OCI-LY3 (cell line): ENCODE results near the gene AGO3.

Experiments
- H2AFZ ChIP-seq: fragments of 200-600, 300-600 bp; shearing (Covaris generic); 2 replicates; pipeline ENCODE4 v1.6.0; 2014; ENCODE audit warnings: antibody characterized with exemption, low read depth, low read length
- H3K27ac ChIP-seq: fragments of 200-600, 300-600 bp; sonication (generic); 2 replicates; pipeline ENCODE4 v1.5.1; 2014; ENCODE audit warnings: mild to moderate bottlenecking, low read length, moderate library complexity, mixed read lengths
- H3K27me3 ChIP-seq: fragments of 200-600, 300-600 bp; sonication (generic); 2 replicates; pipeline ENCODE4 v1.6.1; 2014; ENCODE audit warnings: low read depth, low read length, mixed read lengths
- H3K36me3 ChIP-seq: fragments of 200-600, 300-600 bp; sonication (generic); replicated peaks from 2 replicates; pipeline ENCODE3; 2014; ENCODE audit warnings: low read depth, low read length, mixed read lengths
- H3K4me1 ChIP-seq: fragments of 300-600, 200-600 bp; sonication (generic); 2 replicates; pipeline ENCODE4 v1.6.1; 2014; ENCODE audit warnings: low read length, mixed read lengths
- H3K4me2 ChIP-seq: fragments of 200-600, 300-600 bp; sonication (generic); 2 replicates; pipeline ENCODE4 v1.6.1; 2014; ENCODE audit warnings: low read length, mixed read lengths
- H3K4me3 ChIP-seq: fragments of 300-600, 200-600 bp; sonication (generic); 2 replicates; pipeline ENCODE4 v1.5.1; 2014; ENCODE audit warnings: antibody characterized with exemption, mild to moderate bottlenecking, low read length, moderate library complexity
- H3K79me2 ChIP-seq: fragments of 300-600, 200-600 bp; shearing (Covaris generic); 2 replicates; pipeline ENCODE4 v1.6.1; 2014; ENCODE audit warnings: mild to moderate bottlenecking, low read length, mixed read lengths
- H3K9ac ChIP-seq: fragments of 300-600, 200-600 bp; shearing (Covaris generic); 2 replicates; pipeline ENCODE4 v1.6.0; 2014; ENCODE audit warnings: mild to moderate bottlenecking, low read length, moderate library complexity
- H3K9me3 ChIP-seq: fragments of 200-600, 300-600 bp; shearing (Covaris generic); 2 replicates; pipeline ENCODE4 v1.6.1; 2014; ENCODE audit warnings: low read length, mixed read lengths; ENCODE audit not compliant: insufficient read depth
- H4K20me1 ChIP-seq: fragments of 200-600, 300-600 bp; sonication (generic); 2 replicates; pipeline ENCODE4 v1.6.1; 2016; ENCODE audit warnings: low read length, mixed read lengths; ENCODE audit not compliant: insufficient read depth
- EZH2phosphoT487 ChIP-seq: fragments of 200-600 bp; shearing (Covaris generic); IDR thresholded peaks from 2 replicates; pipeline ENCODE4 v1.6.1; 2018; ENCODE audit warnings: antibody characterized with exemption, mixed run types, low read depth
- TF ChIP-seq, protein P1 (sequence below): fragments of 200-600, 300-600 bp; sonication (generic); IDR thresholded peaks from 2 replicates; pipeline ENCODE4 v1.5.1; 2014; ENCODE audit warnings: antibody characterized with exemption, low read length, low read depth

The AGO3 gene

GRCh38 chr1:35936838-35937237, 5.9 kb downstream of the AGO3 start:
- Histone ChIP-seq H2AFZ (no peak overlapping the region), H3K79me2 (peaks cover 85% of the 10 kb centered on the region), H3K27me3 (no peaks in the 10 kb centered on the region), H3K9me3 (no peaks in the 10 kb centered on the region), H3K9ac (no peak overlapping the region), H4K20me1 (peaks cover 27% of the 10 kb centered on the region), H3K27ac (no peak overlapping the region), H3K36me3 (no peaks in the 10 kb centered on the region), H3K4me3 (no peak overlapping the region), H3K4me2 (no peak overlapping the region), H3K4me1 (peaks cover 21% of the 10 kb centered on the region)
- TF ChIP-seq, protein P1, sequence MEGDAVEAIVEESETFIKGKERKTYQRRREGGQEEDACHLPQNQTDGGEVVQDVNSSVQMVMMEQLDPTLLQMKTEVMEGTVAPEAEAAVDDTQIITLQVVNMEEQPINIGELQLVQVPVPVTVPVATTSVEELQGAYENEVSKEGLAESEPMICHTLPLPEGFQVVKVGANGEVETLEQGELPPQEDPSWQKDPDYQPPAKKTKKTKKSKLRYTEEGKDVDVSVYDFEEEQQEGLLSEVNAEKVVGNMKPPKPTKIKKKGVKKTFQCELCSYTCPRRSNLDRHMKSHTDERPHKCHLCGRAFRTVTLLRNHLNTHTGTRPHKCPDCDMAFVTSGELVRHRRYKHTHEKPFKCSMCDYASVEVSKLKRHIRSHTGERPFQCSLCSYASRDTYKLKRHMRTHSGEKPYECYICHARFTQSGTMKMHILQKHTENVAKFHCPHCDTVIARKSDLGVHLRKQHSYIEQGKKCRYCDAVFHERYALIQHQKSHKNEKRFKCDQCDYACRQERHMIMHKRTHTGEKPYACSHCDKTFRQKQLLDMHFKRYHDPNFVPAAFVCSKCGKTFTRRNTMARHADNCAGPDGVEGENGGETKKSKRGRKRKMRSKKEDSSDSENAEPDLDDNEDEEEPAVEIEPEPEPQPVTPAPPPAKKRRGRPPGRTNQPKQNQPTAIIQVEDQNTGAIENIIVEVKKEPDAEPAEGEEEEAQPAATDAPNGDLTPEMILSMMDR = no peak
- no peak for TF ChIP-seq EZH2phosphoT487

GRCh38 chr1:35939484-35939883, 8.6 kb downstream of the AGO3 start:
- H4K20me1 ChIP-seq = peaks cover 17% of the 10 kb centered on the region; the same call in 1 of the 2 replicates
- no peak overlapping the region for H3K27ac ChIP-seq
- no peaks in the 10 kb centered on the region for H3K9me3 ChIP-seq
- no peaks in the 10 kb centered on the region for H3K27me3 ChIP-seq
- H3K4me1 ChIP-seq = peaks cover 28% of the 10 kb centered on the region
- no peak overlapping the region for H2AFZ ChIP-seq
- no peaks in the 10 kb centered on the region for H3K36me3 ChIP-seq
- H3K4me3 ChIP-seq = no peak overlapping the region
- TF ChIP-seq EZH2phosphoT487 = no peak
- TF ChIP-seq, protein P1 = no peak
- no peak overlapping the region for H3K4me2 ChIP-seq
- no peak overlapping the region for H3K9ac ChIP-seq
- H3K79me2 ChIP-seq = peaks cover 80% of the 10 kb centered on the region

- Histone ChIP-seq H4K20me1 (peaks cover 3% of the 10 kb centered on the region; the same call in 1 of the 2 replicates), H3K27ac (no peak overlapping the region), H3K4me2 (no peak overlapping the region), H3K36me3 (no peaks in the 10 kb centered on the region), H3K9me3 (no peaks in the 10 kb centered on the region), H3K9ac (no peak overlapping the region), H3K79me2 (peaks cover 44% of the 10 kb centered on the region), H3K4me1 (peaks cover 24% of the 10 kb centered on the region), H2AFZ (no peak overlapping the region), H3K27me3 (no peaks in the 10 kb centered on the region), H3K4me3 (no peak overlapping the region)
- TF ChIP-seq, protein P1 = no peak
- no peak for TF ChIP-seq EZH2phosphoT487
Measured at GRCh38 chr1:35945327-35945726, 14.4 kb downstream of the AGO3 start.

DNA sequence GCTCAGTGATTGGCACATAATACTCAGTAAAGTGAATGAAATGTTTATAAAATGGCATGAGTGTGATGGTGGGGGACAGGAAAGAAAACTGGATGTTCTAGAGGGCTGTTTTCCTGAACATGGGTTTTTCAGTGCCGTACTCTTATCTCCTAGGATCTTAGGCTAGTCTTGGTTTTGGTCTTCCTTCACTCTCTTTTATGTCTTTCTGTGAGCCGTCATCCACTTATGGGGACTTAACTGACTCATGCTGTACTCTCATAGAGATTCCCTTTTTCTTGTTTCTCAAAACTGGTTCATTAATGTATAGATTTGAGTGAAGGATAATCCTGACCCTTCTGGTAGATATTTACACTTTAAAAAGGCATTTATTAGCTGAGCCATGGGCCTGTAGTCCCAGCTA, 16.6 kb downstream of the AGO3 start:
- no peak overlapping the region for H2AFZ ChIP-seq
- no peaks in the 10 kb centered on the region for H3K27me3 ChIP-seq
- H3K4me3 ChIP-seq = no peak overlapping the region
- H3K4me1 ChIP-seq = peaks cover 15% of the 10 kb centered on the region
- H3K9me3 ChIP-seq = no peaks in the 10 kb centered on the region
- no peaks in the 10 kb centered on the region for H3K36me3 ChIP-seq
- peaks cover 24% of the 10 kb centered on the region for H3K79me2 ChIP-seq
- no peak for TF ChIP-seq EZH2phosphoT487
- TF ChIP-seq, protein P1 = no peak
- H3K9ac ChIP-seq = no peak overlapping the region
- no peak overlapping the region for H3K27ac ChIP-seq
- no peaks in the 10 kb centered on the region for H4K20me1 ChIP-seq
- no peak overlapping the region for H3K4me2 ChIP-seq
